ENCODE measurements around the gene SLC25A45.

DNA sequence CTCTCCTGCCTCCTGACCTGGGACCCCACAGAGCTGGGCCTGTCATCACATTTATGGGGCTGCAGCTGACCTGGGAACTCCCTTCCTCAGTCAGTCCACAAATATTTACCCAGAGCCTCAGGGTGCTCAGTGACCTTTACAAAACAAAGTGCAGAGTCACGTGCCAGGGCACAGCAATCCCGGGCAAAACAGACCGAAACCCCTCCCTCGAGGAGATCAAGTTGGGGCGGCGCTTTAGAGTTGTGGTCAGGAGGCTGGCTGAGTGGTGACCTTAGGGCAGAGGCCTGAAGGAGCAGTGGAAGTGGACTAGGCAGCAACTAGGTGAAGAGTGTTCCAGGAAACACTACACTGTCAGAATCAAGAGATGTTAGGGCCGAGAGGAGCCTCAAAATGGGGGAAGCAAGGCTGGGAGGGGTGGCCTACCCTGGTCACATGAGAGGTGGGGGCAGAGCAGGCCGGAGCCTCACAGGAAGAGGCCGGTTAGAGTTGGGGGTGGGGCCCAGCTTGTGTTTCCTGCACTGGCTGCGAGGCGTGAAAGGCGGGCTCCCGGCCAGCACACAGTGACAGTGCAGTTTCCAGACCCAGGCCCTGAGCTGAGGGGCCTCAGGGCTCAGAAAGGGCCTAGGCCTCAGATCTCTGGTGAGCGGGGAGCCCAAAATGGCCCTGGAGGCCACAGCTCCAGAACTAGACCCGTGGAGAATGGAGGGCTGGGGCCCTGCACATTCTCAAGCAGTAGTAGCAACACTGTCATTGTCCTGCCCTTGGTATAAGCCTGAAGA is 36.4 kb upstream of the SLC25A45 start:
- TF ChIP-seq, protein P1, sequence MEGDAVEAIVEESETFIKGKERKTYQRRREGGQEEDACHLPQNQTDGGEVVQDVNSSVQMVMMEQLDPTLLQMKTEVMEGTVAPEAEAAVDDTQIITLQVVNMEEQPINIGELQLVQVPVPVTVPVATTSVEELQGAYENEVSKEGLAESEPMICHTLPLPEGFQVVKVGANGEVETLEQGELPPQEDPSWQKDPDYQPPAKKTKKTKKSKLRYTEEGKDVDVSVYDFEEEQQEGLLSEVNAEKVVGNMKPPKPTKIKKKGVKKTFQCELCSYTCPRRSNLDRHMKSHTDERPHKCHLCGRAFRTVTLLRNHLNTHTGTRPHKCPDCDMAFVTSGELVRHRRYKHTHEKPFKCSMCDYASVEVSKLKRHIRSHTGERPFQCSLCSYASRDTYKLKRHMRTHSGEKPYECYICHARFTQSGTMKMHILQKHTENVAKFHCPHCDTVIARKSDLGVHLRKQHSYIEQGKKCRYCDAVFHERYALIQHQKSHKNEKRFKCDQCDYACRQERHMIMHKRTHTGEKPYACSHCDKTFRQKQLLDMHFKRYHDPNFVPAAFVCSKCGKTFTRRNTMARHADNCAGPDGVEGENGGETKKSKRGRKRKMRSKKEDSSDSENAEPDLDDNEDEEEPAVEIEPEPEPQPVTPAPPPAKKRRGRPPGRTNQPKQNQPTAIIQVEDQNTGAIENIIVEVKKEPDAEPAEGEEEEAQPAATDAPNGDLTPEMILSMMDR (IDR thresholded peaks at IDR 0.05), result no peak
- TF ChIP-seq POLR2A (IDR thresholded peaks at IDR 0.05), result no peak
